GM23338 (cell line): ENCODE measurements around the gene TNNT2. TPM values are rescaled to one million over a fixed set of nuclear protein-coding genes. Genes with fewer than 3 reads are reported as not detected.

Source experiments
- ATAC-seq: fragments of 200-7000 bp; cut with Tn5 transposase; 3 replicates; pipeline ENCODE4 v1.9.1; 2020
- DNase-seq: peaks from one replicate; pipeline ENCODE4 v3.0.0-alpha.2; 2015; ENCODE audit warnings: low spot score
- H2AFZ ChIP-seq: fragments of 200-600 bp; sonication (generic); 2 replicates; pipeline ENCODE4 v1.8.0; 2016; ENCODE audit warnings: antibody characterized with exemption, mild to moderate bottlenecking, moderate library complexity
- H3F3A ChIP-seq: fragments of 200-600 bp; sonication (generic); replicated peaks from 2 replicates; pipeline ENCODE4 v1.8.0; 2017; ENCODE audit warnings: antibody characterized with exemption, mixed run types, low read depth
- H3K27ac ChIP-seq: fragments of 200-600 bp; sonication (generic); 2 replicates; pipeline ENCODE4 v1.6.1; 2016; ENCODE audit warnings: low read depth
- H3K27me3 ChIP-seq: fragments of 200-600 bp; sonication (generic); 2 replicates; pipeline ENCODE4 v1.8.0; 2016; ENCODE audit warnings: mild to moderate bottlenecking, mixed run types, moderate library complexity; ENCODE audit not compliant: insufficient read depth
- H3K36me3 ChIP-seq: fragments of 200-600 bp; sonication (generic); 2 replicates; pipeline ENCODE4 v1.8.0; 2016; ENCODE audit warnings: mild to moderate bottlenecking; ENCODE audit not compliant: insufficient read depth
- H3K4me1 ChIP-seq: fragments of 200-600 bp; sonication (generic); 2 replicates; pipeline ENCODE4 v1.8.0; 2016; ENCODE audit warnings: mild to moderate bottlenecking, moderate library complexity; ENCODE audit not compliant: insufficient read depth
- H3K4me2 ChIP-seq: fragments of 200-600 bp; sonication (generic); 2 replicates; pipeline ENCODE4 v1.7.1; 2017; ENCODE audit warnings: mixed run types
- H3K4me3 ChIP-seq: fragments of 200-600 bp; sonication (generic); 2 replicates; pipeline ENCODE4 v1.6.1; 2016; ENCODE audit warnings: mixed run types
- H3K79me2 ChIP-seq: fragments of 200-600 bp; sonication (generic); replicated peaks from 2 replicates; pipeline ENCODE4 v1.8.0; 2017; ENCODE audit warnings: mild to moderate bottlenecking; ENCODE audit not compliant: insufficient read depth
- H3K9me2 ChIP-seq: fragments of 200-600 bp; sonication (generic); 2 replicates; pipeline ENCODE4 v1.8.0; 2017; ENCODE audit not compliant: insufficient read depth
- H4K20me1 ChIP-seq: fragments of 200-600 bp; sonication (generic); replicated peaks from 2 replicates; pipeline ENCODE4 v1.8.0; 2017; ENCODE audit warnings: mild to moderate bottlenecking; ENCODE audit not compliant: insufficient read depth
- H3K27ac Mint-ChIP-seq: 2 replicates; pipeline ENCODE4 v1.8.0; 2020; ENCODE audit warnings: inconsistent platforms, mild to moderate bottlenecking, moderate library complexity, mixed read lengths
- H3K27me3 Mint-ChIP-seq: 3 replicates; pipeline ENCODE4 v1.8.0; 2022; ENCODE audit warnings: low read depth, mild to moderate bottlenecking, moderate library complexity, mixed read lengths, inconsistent platforms; ENCODE audit not compliant: insufficient read depth, poor library complexity
- H3K36me3 Mint-ChIP-seq: 3 replicates; pipeline ENCODE4 v1.8.0; 2021; ENCODE audit warnings: low read depth, mild to moderate bottlenecking, inconsistent platforms, moderate library complexity, mixed read lengths
- H3K4me1 Mint-ChIP-seq: 3 replicates; pipeline ENCODE4 v1.8.0; 2020; ENCODE audit warnings: mild to moderate bottlenecking, inconsistent platforms, mixed read lengths
- H3K4me3 Mint-ChIP-seq: 3 replicates; pipeline ENCODE4 v1.8.0; 2021; ENCODE audit warnings: moderate library complexity, mild to moderate bottlenecking, inconsistent platforms, mixed read lengths
- H3K9me3 Mint-ChIP-seq: 3 replicates; pipeline ENCODE4 v1.8.0; 2020; ENCODE audit warnings: moderate library complexity, mild to moderate bottlenecking, inconsistent platforms, mixed read lengths
- ETS1 ChIP-seq: IDR thresholded peaks from 2 replicates; pipeline ENCODE4 v1.6.1; 2016; ENCODE audit warnings: antibody characterized with exemption
- EZH2 ChIP-seq: fragments of 200-600 bp; sonication (generic); IDR thresholded peaks from one replicate; pipeline ENCODE4 v1.8.0; 2017; ENCODE audit warnings: antibody characterized with exemption, mild to moderate bottlenecking, low read depth; ENCODE audit not compliant: unreplicated experiment
- EZH2phosphoT487 ChIP-seq: fragments of 200-600 bp; sonication (generic); IDR thresholded peaks from one replicate; pipeline ENCODE4 v1.8.1; 2018; ENCODE audit warnings: antibody characterized with exemption; ENCODE audit not compliant: unreplicated experiment
- JUNB ChIP-seq: IDR thresholded peaks from one replicate; pipeline ENCODE4 v1.6.1; 2016; ENCODE audit warnings: antibody characterized with exemption; ENCODE audit not compliant: unreplicated experiment
- NANOG ChIP-seq: IDR thresholded peaks from 2 replicates; pipeline ENCODE4 v1.6.1; 2016; ENCODE audit warnings: antibody characterized with exemption, borderline replicate concordance
- STAT1 ChIP-seq: IDR thresholded peaks from one replicate; pipeline ENCODE4 v1.6.1; 2016; ENCODE audit warnings: antibody characterized with exemption; ENCODE audit not compliant: unreplicated experiment
- ZNF114 ChIP-seq: fragments of 250-450 bp; sonication (Bioruptor Pico); IDR thresholded peaks from 2 replicates; pipeline ENCODE4 v1.5.0; 2020; ENCODE audit warnings: mild to moderate bottlenecking, moderate library complexity
- ZNF462 ChIP-seq: fragments of 250-450 bp; sonication (Bioruptor Pico); IDR thresholded peaks from 2 replicates; pipeline ENCODE4 v1.5.0; 2020; ENCODE audit warnings: mild to moderate bottlenecking, moderate library complexity
- polyA plus RNA-seq: library from polyadenylated mRNA; unstranded; fragments of >200 nt; fragmentation: Nextera tagmentation; extraction: Ambion mirVana; gene quantifications from 2 replicates; pipeline ENCODE4 v1.2.1, GENCODE V29; 2016
- total RNA-seq: library from RNA; depleted of rRNA; stranded (reverse); fragments of >200 nt; shearing (Covaris generic); gene quantifications from 2 replicates; pipeline ENCODE4 v1.2.3, GENCODE V29; 2014

The TNNT2 gene
- total and polyA plus RNA-seq, 2 experiments from 2014 or later = 7.5 to 19.1 TPM

- TF ChIP-seq ZNF462 (CRISPR knock-in tag) = no peak
- TF ChIP-seq EZH2phosphoT487 = no peak
- TF ChIP-seq JUNB = no peak
- TF ChIP-seq EZH2 = no peak
- TF ChIP-seq ETS1 = no peak
- TF ChIP-seq ZNF114 (CRISPR knock-in tag) = no peak
These were observed 49.7 kb downstream of the TNNT2 start (continued) for GRCh38 chr1:201327687-201328240.

GRCh38 chr1:201326710-201327109 is 50.8 kb downstream of the TNNT2 start:
- Histone ChIP-seq H3K27me3 (no peaks in the 10 kb centered on the region), H3K79me2 (no peaks in the 10 kb centered on the region), H3K9me2 (no peaks in the 10 kb centered on the region), H3K4me1 (no peaks in the 10 kb centered on the region), H3K4me3 (no peak overlapping the region), H3K36me3 (no peaks in the 10 kb centered on the region), H3K4me2 (no peak overlapping the region), H3F3A (no peaks in the 10 kb centered on the region), H2AFZ (no peak overlapping the region), H3K27ac (no peak overlapping the region), H4K20me1 (no peaks in the 10 kb centered on the region)
- peaks cover 11% of the 10 kb centered on the region for H3K27me3 Mint-ChIP-seq
- TF ChIP-seq STAT1 = no peak
- no peak for TF ChIP-seq ZNF114 (CRISPR knock-in tag)
- no peak for TF ChIP-seq ETS1
- no peak for TF ChIP-seq NANOG
- no peaks in the 10 kb centered on the region; the same call in 2 of the 3 replicates for H3K4me1 Mint-ChIP-seq
- DNase-seq = no peak
- H3K9me3 Mint-ChIP-seq = no peaks in the 10 kb centered on the region
- H3K4me3 Mint-ChIP-seq = no peak overlapping the region
- no peak for ATAC-seq
- H3K36me3 Mint-ChIP-seq = no peaks in the 10 kb centered on the region; the same call in 2 of the 3 replicates
- no peak overlapping the region for H3K27ac Mint-ChIP-seq
